ENCODE results near the gene ARID3A.

Gene ARID3A

GRCh38 chr19:990119-990571 lies 64.3 kb downstream of the ARID3A start:
- no peak for DNase-seq (ENCODE audit: low read depth)

- DNase-seq (ENCODE audit: low read depth) = no peak
These were observed 64.9 kb downstream of the ARID3A start for GRCh38 chr19:990746-991145.

GRCh38 chr19:991174-991931 lies 65.5 kb downstream of the ARID3A start:
- peak; percentile 61 for DNase-seq (ENCODE audit: low read depth)

- DNase-seq (ENCODE audit: low read depth) = no peak
These were observed 66.3 kb downstream of the ARID3A start for GRCh38 chr19:991932-992669.

- DNase-seq (ENCODE audit: low read depth) = no peak
These were observed 66.8 kb downstream of the ARID3A start for GRCh38 chr19:992670-993055.

GRCh38 chr19:993361-993830 lies 67.6 kb downstream of the ARID3A start:
- DNase-seq (ENCODE audit: low read depth) = no peak

- DNase-seq (ENCODE audit: low read depth) = no peak
These were observed 68.1 kb downstream of the ARID3A start for GRCh38 chr19:993831-994393.

GRCh38 chr19:994516-994915 lies 68.7 kb downstream of the ARID3A start:
- no peak for DNase-seq (ENCODE audit: low read depth)

- DNase-seq (ENCODE audit: low read depth) = no peak
These were observed 69.4 kb downstream of the ARID3A start for GRCh38 chr19:995051-995827.

GRCh38 chr19:996051-996838 lies 70.4 kb downstream of the ARID3A start:
- DNase-seq (ENCODE audit: low read depth) = peak; percentile 71

- no peak for DNase-seq (ENCODE audit: low read depth)
These were observed 72.2 kb downstream of the ARID3A start for GRCh38 chr19:998064-998463.

- no peak for DNase-seq (ENCODE audit: low read depth)
These were observed 73.5 kb downstream of the ARID3A start for GRCh38 chr19:999379-999719.

- peak; percentile 60 for DNase-seq (ENCODE audit: low read depth)
These were observed 74.3 kb downstream of the ARID3A start, which contains the start of gene GRIN3B for GRCh38 chr19:1000095-1000494. Gene GRIN3B (plus strand): TSS chr19:1000419. CDS start chr19:1000438, 19 bp downstream.

GRCh38 chr19:1000591-1001537 lies 75.0 kb downstream of the ARID3A start:
- DNase-seq (ENCODE audit: low read depth) = no peak

- peak; percentile 58 for DNase-seq (ENCODE audit: low read depth)
These were observed 75.8 kb downstream of the ARID3A start for GRCh38 chr19:1001538-1002166.

- DNase-seq (ENCODE audit: low read depth) = no peak
These were observed 76.8 kb downstream of the ARID3A start for GRCh38 chr19:1002600-1002999.

GRCh38 chr19:1003283-1003682 lies 77.4 kb downstream of the ARID3A start:
- DNase-seq (ENCODE audit: low read depth) = no peak

- no peak for DNase-seq (ENCODE audit: low read depth)
These were observed 78.5 kb downstream of the ARID3A start for GRCh38 chr19:1004204-1004802.

Data from ELR (cell line).